Measurements from ENCODE around the gene GSTM4.
"Not testable (repeated sequence)": the region's sequence is repeated elsewhere in the genome, so short reads cannot be mapped to it uniquely, and the experiment has no call there.

GSTM4 gene

GRCh38 chr1:109695138-109695537, 39.2 kb downstream of the GSTM4 start:
- H3K4me2 ChIP-seq (ENCODE audit: low read length); H3K36me3 ChIP-seq (ENCODE audit: insufficient read depth, low read length); H3K27me3 ChIP-seq (ENCODE audit: control insufficient read depth, insufficient read depth, low read length); H3K9ac ChIP-seq (ENCODE audit: low read depth, low read length); H3K9me3 ChIP-seq (replicated peaks; ENCODE audit: low read length); H3K4me1 ChIP-seq (ENCODE audit: control insufficient read depth, insufficient read depth, low read length); H3K4me3 ChIP-seq (ENCODE audit: low read length): not testable (repeated sequence)

DNA sequence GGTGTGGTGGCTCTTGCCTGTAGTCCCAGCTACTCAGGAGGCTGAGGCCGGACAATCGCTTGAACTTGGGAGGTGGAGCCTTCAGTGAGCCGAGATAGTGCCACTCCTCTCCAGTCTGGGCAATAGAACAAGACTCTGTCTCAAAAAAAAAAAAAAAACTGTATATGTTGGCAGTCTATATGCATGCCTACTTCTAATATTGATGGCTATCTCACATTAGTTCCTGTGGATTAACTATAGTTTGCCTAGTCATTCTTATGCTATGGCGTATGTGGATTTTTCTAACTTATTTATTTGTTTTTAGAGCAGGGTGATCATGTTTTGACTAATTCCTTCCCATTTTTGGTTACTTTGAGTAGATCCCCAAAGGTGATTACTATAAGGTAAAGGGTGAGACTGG, 41.2 kb downstream of the GSTM4 start:
- Histone ChIP-seq H3K9ac (ENCODE audit: low read depth, low read length) (no peak overlapping the region), H3K4me2 (ENCODE audit: low read length) (no peak overlapping the region), H3K4me1 (ENCODE audit: control insufficient read depth, insufficient read depth, low read length) (no peaks in the 10 kb centered on the region), H3K27me3 (ENCODE audit: control insufficient read depth, insufficient read depth, low read length) (no peaks in the 10 kb centered on the region), H3K9me3 (replicated peaks; ENCODE audit: low read length) (no peaks in the 10 kb centered on the region), H3K4me3 (ENCODE audit: low read length) (no peak overlapping the region), H3K36me3 (ENCODE audit: insufficient read depth, low read length) (no peaks in the 10 kb centered on the region)

- not testable (repeated sequence) for H3K36me3 ChIP-seq (ENCODE audit: insufficient read depth, low read length); H3K4me1 ChIP-seq (ENCODE audit: control insufficient read depth, insufficient read depth, low read length); H3K9me3 ChIP-seq (replicated peaks; ENCODE audit: low read length); H3K4me3 ChIP-seq (ENCODE audit: low read length); H3K27me3 ChIP-seq (ENCODE audit: control insufficient read depth, insufficient read depth, low read length); H3K9ac ChIP-seq (ENCODE audit: low read depth, low read length); H3K4me2 ChIP-seq (ENCODE audit: low read length)
These were observed 42.0 kb downstream of the GSTM4 start for GRCh38 chr1:109697861-109698260.

- H3K4me3 ChIP-seq (ENCODE audit: low read length); H3K27me3 ChIP-seq (ENCODE audit: control insufficient read depth, insufficient read depth, low read length); H3K9me3 ChIP-seq (replicated peaks; ENCODE audit: low read length); H3K4me1 ChIP-seq (ENCODE audit: control insufficient read depth, insufficient read depth, low read length); H3K4me2 ChIP-seq (ENCODE audit: low read length); H3K36me3 ChIP-seq (ENCODE audit: insufficient read depth, low read length); H3K9ac ChIP-seq (ENCODE audit: low read depth, low read length): not testable (repeated sequence)
These were observed 47.0 kb downstream of the GSTM4 start for GRCh38 chr1:109702940-109703339.

DNA sequence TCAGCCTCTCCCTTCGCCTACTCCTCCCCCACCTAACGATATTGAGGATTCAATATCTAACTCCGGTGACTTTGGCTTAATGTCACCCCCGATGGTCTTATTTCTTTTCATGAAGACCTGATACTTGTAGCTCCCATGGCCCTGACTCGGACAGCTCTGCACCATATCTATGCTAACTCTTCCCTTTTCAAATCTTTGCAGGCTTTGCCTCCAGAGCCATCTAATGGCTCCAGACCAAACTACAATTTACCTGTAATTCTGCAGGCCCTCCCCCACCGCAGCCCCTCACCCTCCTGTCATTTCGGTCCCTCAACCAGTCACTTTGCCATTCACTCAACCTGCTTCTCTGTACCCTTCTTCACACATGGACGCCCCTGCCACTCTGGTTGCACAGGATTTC, 48.3 kb downstream of the GSTM4 start:
- no peak overlapping the region for H3K4me2 ChIP-seq (ENCODE audit: low read length)
- H3K4me3 ChIP-seq (ENCODE audit: low read length) = no peak overlapping the region
- H3K9me3 ChIP-seq (replicated peaks; ENCODE audit: low read length) = no peaks in the 10 kb centered on the region
- H3K36me3 ChIP-seq (ENCODE audit: insufficient read depth, low read length) = no peaks in the 10 kb centered on the region
- no peaks in the 10 kb centered on the region for H3K4me1 ChIP-seq (ENCODE audit: control insufficient read depth, insufficient read depth, low read length)
- H3K27me3 ChIP-seq (ENCODE audit: control insufficient read depth, insufficient read depth, low read length) = no peaks in the 10 kb centered on the region
- H3K9ac ChIP-seq (ENCODE audit: low read depth, low read length) = no peak overlapping the region

- no peaks in the 10 kb centered on the region for H3K27me3 ChIP-seq (ENCODE audit: control insufficient read depth, insufficient read depth, low read length)
- no peak overlapping the region for H3K9ac ChIP-seq (ENCODE audit: low read depth, low read length)
These were observed 49.5 kb downstream of the GSTM4 start for GRCh38 chr1:109705411-109705810.

GRCh38 chr1:109708949-109709348, 53.0 kb downstream of the GSTM4 start:
- not testable (repeated sequence) for H3K4me2 ChIP-seq (ENCODE audit: low read length); H3K9ac ChIP-seq (ENCODE audit: low read depth, low read length); H3K27me3 ChIP-seq (ENCODE audit: control insufficient read depth, insufficient read depth, low read length); H3K9me3 ChIP-seq (replicated peaks; ENCODE audit: low read length); H3K4me3 ChIP-seq (ENCODE audit: low read length); H3K36me3 ChIP-seq (ENCODE audit: insufficient read depth, low read length); H3K4me1 ChIP-seq (ENCODE audit: control insufficient read depth, insufficient read depth, low read length)

More at GRCh38 chr1:109705411-109705810, 49.5 kb downstream of the GSTM4 start:
- Histone ChIP-seq H3K4me1 (ENCODE audit: control insufficient read depth, insufficient read depth, low read length) (no peaks in the 10 kb centered on the region), H3K4me2 (ENCODE audit: low read length) (no peak overlapping the region), H3K4me3 (ENCODE audit: low read length) (no peak overlapping the region), H3K36me3 (ENCODE audit: insufficient read depth, low read length) (no peaks in the 10 kb centered on the region), H3K9me3 (replicated peaks; ENCODE audit: low read length) (no peaks in the 10 kb centered on the region)

DNA sequence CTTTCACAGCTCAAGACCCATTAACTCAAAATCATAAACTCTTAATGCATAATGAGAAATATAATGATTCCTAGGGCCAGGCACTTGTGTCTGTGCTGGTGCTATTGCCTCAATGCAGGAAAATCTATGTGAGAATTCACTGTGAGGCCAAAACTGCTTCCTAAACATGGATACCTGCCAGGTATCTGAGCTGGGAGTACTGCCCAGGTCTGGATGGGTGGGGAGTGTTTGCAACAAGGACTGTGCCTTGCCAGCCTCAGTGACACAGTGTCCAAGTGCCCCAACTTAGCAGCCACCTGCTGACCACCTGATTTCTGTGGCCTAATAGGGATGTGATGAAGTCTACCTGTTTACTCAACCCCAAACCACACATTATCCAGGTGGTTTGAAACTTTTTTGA, 53.9 kb downstream of the GSTM4 start:
- not testable (repeated sequence) for H3K9ac ChIP-seq (ENCODE audit: low read depth, low read length); H3K9me3 ChIP-seq (replicated peaks; ENCODE audit: low read length); H3K4me2 ChIP-seq (ENCODE audit: low read length); H3K4me3 ChIP-seq (ENCODE audit: low read length); H3K36me3 ChIP-seq (ENCODE audit: insufficient read depth, low read length); H3K4me1 ChIP-seq (ENCODE audit: control insufficient read depth, insufficient read depth, low read length); H3K27me3 ChIP-seq (ENCODE audit: control insufficient read depth, insufficient read depth, low read length)
